HG03432 (cell line): ENCODE results near the gene GRK3.

Experiments used
- ATAC-seq: cut with Tn5 transposase; IDR thresholded peaks from one replicate; pipeline ENCODE4 v1.9.1; 2021; ENCODE audit warnings: mild to moderate bottlenecking, moderate library complexity; ENCODE audit not compliant: unreplicated experiment

GRK3 gene

GRCh38 chr22:25777870-25778269 is 213.4 kb downstream of the GRK3 start:
- no peak for ATAC-seq
